BLaER1 treated with 17β-estradiol and CSF1 and Interleukin-3, amounts not matched to agents 10 nM and 100 nM (cell line): ENCODE data around the gene SDF2L1.
A peak's percentile ranks its signal among the peaks of the same experiment; 100 is the strongest.

Experiments used
- H3K27ac ChIP-seq, 11 experiments: shearing (Covaris generic); formaldehyde crosslinking; 2 replicates each; pipeline ENCODE4 v1.8.1; 2022
- H3K27me3 ChIP-seq, 11 experiments: shearing (Covaris generic); formaldehyde crosslinking; 2 replicates each; pipeline ENCODE4 v1.8.1; 2022
- H3K36me3 ChIP-seq, 11 experiments: shearing (Covaris generic); formaldehyde crosslinking; 2 replicates each; pipeline ENCODE4 v1.8.1; 2022
- H3K4me1 ChIP-seq, 10 experiments: shearing (Covaris generic); formaldehyde crosslinking; 2 replicates each; pipeline ENCODE4 v1.8.1; 2022
- H3K4me2 ChIP-seq, 11 experiments: shearing (Covaris generic); formaldehyde crosslinking; 2 replicates each; pipeline ENCODE4 v1.8.1; 2022
- H3K4me3 ChIP-seq, 10 experiments: shearing (Covaris generic); formaldehyde crosslinking; 2 replicates each; pipeline ENCODE4 v1.8.1; 2022
- H3K9ac ChIP-seq, 11 experiments: shearing (Covaris generic); formaldehyde crosslinking; 2 replicates each; pipeline ENCODE4 v1.8.1; 2022
- H3K9me3 ChIP-seq, 11 experiments: shearing (Covaris generic); formaldehyde crosslinking; replicated peaks in 1 of 11; 2 replicates each; pipeline ENCODE4 v1.8.1; 2022
- H4K20me1 ChIP-seq, 11 experiments: shearing (Covaris generic); formaldehyde crosslinking; 2 replicates each; pipeline ENCODE4 v1.8.1; 2022
- Cebpa-rat ChIP-seq, 11 experiments: shearing (Covaris generic); IDR thresholded peaks; 2 replicates each; pipeline ENCODE4 v1.8.1; 2022

SDF2L1 gene

DNA sequence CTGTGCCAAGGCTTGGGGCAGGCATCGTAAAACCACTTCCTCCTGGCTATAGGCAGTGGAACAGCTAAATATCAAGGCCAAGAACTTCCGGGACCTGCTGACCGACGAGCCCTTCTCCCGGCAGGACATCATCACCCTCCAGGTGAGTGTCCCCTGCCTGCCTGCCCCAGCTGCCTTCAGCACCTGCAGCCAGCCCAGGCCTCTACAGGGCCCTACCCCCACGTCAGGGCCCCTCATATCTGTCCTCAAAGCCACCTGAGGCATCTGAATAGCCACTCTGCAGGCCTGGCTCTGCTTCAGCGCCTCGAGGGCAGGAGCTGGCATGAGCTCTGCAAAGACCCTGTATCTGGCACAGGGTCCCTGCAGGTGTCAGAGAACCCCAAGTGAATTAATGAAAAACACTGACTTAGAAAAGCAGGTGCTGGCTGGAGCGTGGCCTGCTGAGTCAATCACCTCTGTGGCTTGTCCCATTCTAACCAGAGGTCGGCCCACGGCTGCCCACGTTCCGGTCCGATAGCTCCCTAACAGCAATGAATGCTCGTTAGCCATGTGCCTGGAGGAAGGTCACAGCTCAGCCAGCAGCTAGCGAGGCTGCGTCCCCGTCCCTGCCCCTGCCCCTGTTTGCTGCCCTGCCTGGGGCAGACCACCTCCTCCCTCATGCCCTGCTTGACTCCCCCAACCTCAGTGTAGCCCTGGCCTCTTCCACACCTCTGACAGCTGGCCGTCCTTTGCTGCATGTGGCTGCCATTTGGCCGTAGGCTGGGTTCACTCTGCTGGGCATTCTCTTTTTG lies 40.5 kb downstream of the SDF2L1 start:
- Histone ChIP-seq H3K36me3 (peaks cover 64 to 97% (median 75%) of the 10 kb centered on the region in 11 experiments), H3K4me1 (peaks cover 16 to 47% (median 39%) of the 10 kb centered on the region in 10 experiments), H3K27ac (0 out of 22 replicates have a peak overlapping the region, but pooled peaks of 2 of the 11 experiments have one; percentile 10 to 12), H3K27me3 (no peaks in the 10 kb centered on the region), H3K4me3 (no peak overlapping the region), H3K9me3 (peaks cover 0 to 3% (median 0%) of the 10 kb centered on the region in 11 experiments; a peak in 1 of 22 replicates), H3K9ac (peak overlapping the region in 5 of 11 experiments; percentile 2 to 27 (median 14); a peak in 4 of 22 replicates), H3K4me2 (peak overlapping the region; percentile 13 to 73 (median 54); a peak in 21 of 22 replicates), H4K20me1 (peaks cover 0 to 77% (median 20%) of the 10 kb centered on the region in 11 experiments; a peak in 15 of 22 replicates)
- no peak for TF ChIP-seq Cebpa-rat (IDR thresholded peaks at IDR 0.05)

DNA sequence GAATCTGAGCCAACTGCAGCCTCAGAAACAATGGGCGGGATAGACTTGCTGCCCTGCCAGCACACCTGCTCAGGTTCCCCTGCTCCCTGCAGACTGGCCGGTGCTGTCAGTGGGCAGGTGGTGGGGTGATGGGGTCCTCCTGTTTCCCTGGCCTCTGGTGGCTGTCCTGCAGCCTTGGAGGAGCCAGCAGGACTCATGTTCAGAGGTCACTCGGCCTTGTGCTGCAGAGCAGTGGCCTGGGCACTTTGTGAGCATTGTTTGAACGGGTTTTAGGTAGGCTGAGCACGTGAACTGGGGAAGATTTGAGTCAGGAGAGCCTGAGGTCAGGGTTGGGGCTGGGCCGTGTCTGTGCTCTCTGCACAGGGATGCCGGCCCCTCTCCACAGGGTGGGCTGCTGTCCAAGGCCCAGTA lies 41.3 kb downstream of the SDF2L1 start:
- H3K36me3 ChIP-seq = peaks cover 62 to 94% (median 73%) of the 10 kb centered on the region in 11 experiments

DNA sequence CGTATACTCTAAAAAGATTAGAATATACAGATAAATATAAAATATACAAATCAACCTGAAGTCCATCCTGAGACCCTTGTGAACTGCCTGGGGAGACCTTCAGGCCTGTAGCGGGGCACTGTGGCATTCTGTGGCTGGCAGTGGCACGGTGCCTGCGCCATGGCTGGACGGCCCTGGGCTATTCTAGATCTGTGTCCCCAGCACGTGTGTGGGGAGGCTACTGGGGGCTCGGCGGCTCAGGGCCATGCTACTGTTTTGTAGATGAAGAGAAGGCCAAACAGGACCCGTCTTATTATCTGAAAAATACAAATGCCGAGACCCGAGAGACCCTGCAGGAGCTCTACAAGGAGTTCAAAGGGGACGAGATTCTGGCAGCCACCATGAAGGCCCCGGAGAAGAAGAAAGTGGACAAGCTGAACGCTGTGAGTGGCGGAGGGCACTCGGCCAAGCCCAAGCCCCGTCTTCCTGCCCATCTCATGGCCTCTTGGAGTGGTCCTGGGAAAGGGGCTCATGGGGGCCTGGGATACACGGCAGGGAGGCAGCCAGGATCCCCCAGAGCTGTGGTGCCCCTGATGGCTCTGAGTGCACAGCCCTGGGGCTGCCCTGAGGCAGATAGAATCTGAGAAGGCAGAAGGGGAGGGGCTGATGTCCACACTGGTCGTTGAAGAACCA lies 42.5 kb downstream of the SDF2L1 start:
- Histone ChIP-seq H3K27ac (no peak overlapping the region), H3K4me2 (no peak overlapping the region), H4K20me1 (peaks cover 0 to 88% (median 32%) of the 10 kb centered on the region in 11 experiments; a peak in 15 of 22 replicates), H3K36me3 (peaks cover 62 to 86% (median 70%) of the 10 kb centered on the region in 11 experiments), H3K9ac (no peak overlapping the region), H3K27me3 (no peaks in the 10 kb centered on the region), H3K9me3 (no peaks in the 10 kb centered on the region), H3K4me1 (peaks cover 37 to 67% (median 60%) of the 10 kb centered on the region in 10 experiments), H3K4me3 (no peak overlapping the region)
- TF ChIP-seq Cebpa-rat (IDR thresholded peaks at IDR 0.05) = no peak

More for the DNA sequence above, 41.3 kb downstream of the SDF2L1 start:
- Histone ChIP-seq H3K4me2 (no peak overlapping the region), H3K27ac (peak overlapping the region in 1 of 11 experiments; percentile 12; a peak in 1 of 22 replicates), H3K4me3 (no peak overlapping the region), H4K20me1 (peaks cover 0 to 81% (median 24%) of the 10 kb centered on the region in 11 experiments; a peak in 15 of 22 replicates), H3K27me3 (no peaks in the 10 kb centered on the region), H3K9me3 (no peaks in the 10 kb centered on the region), H3K4me1 (peaks cover 25 to 55% (median 47%) of the 10 kb centered on the region in 10 experiments), H3K9ac (no peak overlapping the region)
- TF ChIP-seq Cebpa-rat (IDR thresholded peaks at IDR 0.05) = no peak

DNA sequence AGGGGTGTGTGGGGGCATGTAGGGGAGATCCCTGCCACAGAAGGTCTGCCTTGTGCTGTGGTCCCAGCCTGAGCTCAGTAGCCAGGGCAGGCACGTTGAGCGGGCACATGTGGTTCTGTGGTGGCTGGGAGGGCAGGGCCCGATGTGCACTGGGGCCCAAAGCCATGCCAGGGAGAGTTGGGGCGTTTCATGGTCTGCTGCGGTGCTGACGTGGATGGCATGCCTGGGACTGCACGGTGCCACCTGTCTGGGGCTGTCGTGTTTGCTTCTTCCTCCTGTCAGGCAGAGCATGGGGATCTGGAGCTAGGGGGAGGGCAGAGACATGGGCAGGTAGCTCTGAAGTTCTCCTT lies 43.0 kb downstream of the SDF2L1 start:
- Histone ChIP-seq H3K36me3 (peaks cover 62 to 83% (median 70%) of the 10 kb centered on the region in 11 experiments), H3K4me1 (peaks cover 42 to 71% (median 63%) of the 10 kb centered on the region in 10 experiments), H3K9me3 (no peaks in the 10 kb centered on the region), H3K27ac (no peak overlapping the region), H3K4me3 (no peak overlapping the region), H3K9ac (no peak overlapping the region), H3K27me3 (no peaks in the 10 kb centered on the region), H3K4me2 (no peak overlapping the region), H4K20me1 (peaks cover 0 to 87% (median 36%) of the 10 kb centered on the region in 11 experiments; a peak in 15 of 22 replicates)
- no peak for TF ChIP-seq Cebpa-rat (IDR thresholded peaks at IDR 0.05)

DNA sequence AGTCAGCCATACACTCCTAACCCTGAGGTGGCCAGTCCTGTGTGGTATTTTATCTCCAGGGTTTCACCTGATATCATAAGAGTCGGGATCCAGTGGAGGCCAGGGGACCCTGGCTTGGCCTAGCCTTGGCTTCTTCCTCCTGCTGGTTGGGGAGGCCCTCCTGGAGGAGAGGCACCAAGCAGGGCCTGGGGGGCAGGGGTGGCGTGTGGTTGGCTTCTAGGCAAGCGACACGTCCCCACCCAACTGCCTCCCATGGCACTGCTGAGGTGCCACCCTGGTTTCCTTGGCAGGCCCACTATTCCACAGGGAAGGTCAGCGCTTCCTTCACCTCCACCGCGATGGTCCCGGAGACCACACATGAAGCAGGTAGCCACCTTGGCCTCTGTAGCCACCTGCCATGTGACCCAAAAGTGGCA lies 44.1 kb downstream of the SDF2L1 start:
- H4K20me1 ChIP-seq = peaks cover 0 to 80% (median 32%) of the 10 kb centered on the region in 11 experiments; a peak in 15 of 22 replicates
- H3K9ac ChIP-seq = no peak overlapping the region
- TF ChIP-seq Cebpa-rat (IDR thresholded peaks at IDR 0.05) = no peak
- peaks cover 59 to 77% (median 66%) of the 10 kb centered on the region in 11 experiments for H3K36me3 ChIP-seq
- peak overlapping the region in 1 of 11 experiments; percentile 7; a peak in 2 of 22 replicates for H3K27ac ChIP-seq
- H3K4me1 ChIP-seq = peaks cover 52 to 75% (median 67%) of the 10 kb centered on the region in 10 experiments
- no peak overlapping the region for H3K4me3 ChIP-seq
- no peaks in the 10 kb centered on the region for H3K9me3 ChIP-seq
- H3K4me2 ChIP-seq = 0 out of 22 replicates have a peak overlapping the region, but pooled peaks of 1 of the 11 experiments have one; percentile 88
- H3K27me3 ChIP-seq = no peaks in the 10 kb centered on the region

DNA sequence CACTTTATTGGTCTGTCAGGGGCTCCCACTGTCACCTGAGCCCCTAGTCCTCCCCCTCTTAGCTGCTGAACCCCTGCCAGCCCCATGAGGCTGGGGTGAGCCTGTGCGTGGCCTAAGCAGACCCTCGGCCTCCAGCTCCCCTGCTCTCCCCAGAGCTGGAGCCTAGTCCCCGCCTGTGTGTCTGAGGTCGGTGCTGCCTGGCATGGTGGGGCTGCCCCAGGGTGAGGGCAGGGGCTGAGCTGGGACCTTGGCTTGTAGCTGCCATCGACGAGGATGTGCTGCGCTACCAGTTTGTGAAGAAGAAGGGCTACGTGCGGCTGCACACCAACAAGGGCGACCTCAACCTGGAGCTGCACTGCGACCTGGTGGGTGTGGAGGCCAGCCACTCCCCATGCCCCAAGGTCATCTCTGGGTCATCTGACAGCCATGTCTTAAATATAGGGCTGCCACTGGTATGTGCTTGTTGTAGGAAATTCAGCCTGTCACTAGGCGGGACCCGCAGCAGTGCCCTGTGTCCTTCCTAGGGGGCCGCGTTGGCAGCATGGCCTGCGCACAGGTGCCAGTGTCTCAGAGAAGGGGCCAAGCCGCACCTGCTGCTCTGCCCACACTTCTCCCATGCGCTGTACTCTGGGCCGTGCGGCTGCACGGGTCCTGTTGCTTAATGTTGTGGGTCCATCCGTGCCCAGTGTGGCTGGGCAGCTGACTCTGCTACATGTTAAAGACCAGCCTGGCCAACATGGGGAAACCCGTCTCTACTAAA lies 44.7 kb downstream of the SDF2L1 start:
- Histone ChIP-seq H3K36me3 (peaks cover 57 to 77% (median 65%) of the 10 kb centered on the region in 11 experiments), H3K27me3 (no peaks in the 10 kb centered on the region), H3K4me2 (peak overlapping the region in 10 of 11 experiments; percentile 74 to 94 (median 88); a peak in 14 of 22 replicates), H3K4me3 (no peak overlapping the region), H3K4me1 (peaks cover 52 to 75% (median 66%) of the 10 kb centered on the region in 10 experiments), H3K9ac (no peak overlapping the region), H3K9me3 (no peaks in the 10 kb centered on the region), H3K27ac (peak overlapping the region in 1 of 11 experiments; percentile 7; a peak in 2 of 22 replicates), H4K20me1 (peaks cover 0 to 74% (median 28%) of the 10 kb centered on the region in 11 experiments; a peak in 15 of 22 replicates)
- no peak for TF ChIP-seq Cebpa-rat (IDR thresholded peaks at IDR 0.05)

DNA sequence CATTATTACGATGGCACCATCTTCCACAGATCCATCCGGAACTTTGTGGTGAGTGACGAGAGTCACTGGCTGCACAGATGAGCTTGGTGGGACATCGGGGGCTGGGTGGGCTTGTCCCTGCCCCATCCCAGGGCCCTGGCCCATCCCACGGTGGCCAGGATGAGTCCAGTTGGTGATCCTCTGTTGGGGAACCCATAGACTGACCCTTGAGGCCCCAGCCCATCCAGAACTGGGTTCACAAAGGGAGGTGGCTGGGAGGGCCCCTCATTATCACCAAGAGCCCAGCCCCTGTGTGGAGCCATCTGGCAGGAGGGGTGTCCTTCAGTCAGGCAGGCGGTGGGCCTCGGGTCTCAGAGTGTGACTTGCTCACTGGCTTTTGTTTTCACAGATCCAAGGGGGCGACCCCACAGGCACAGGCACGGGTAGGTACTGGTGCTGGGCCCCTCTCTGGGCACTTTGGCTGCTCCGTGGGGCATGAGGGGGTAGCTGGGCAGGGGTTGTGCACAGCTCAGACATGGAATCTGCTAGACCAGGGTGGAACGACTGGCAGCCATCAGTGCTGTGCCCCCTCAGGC lies 45.7 kb downstream of the SDF2L1 start:
- no peak for TF ChIP-seq Cebpa-rat (IDR thresholded peaks at IDR 0.05)
- H3K27ac ChIP-seq = peak overlapping the region in 7 of 11 experiments; percentile 48 to 70 (median 64); a peak in 14 of 22 replicates
- peak overlapping the region in 10 of 11 experiments; percentile 23 to 62 (median 52); a peak in 18 of 22 replicates for H3K9ac ChIP-seq
- H3K4me2 ChIP-seq = peak overlapping the region; percentile 74 to 94 (median 89)
- H4K20me1 ChIP-seq = peaks cover 0 to 64% (median 20%) of the 10 kb centered on the region in 11 experiments; a peak in 12 of 22 replicates
- H3K9me3 ChIP-seq = no peaks in the 10 kb centered on the region
- H3K27me3 ChIP-seq = no peaks in the 10 kb centered on the region
- peak overlapping the region in 2 of 10 experiments; percentile 8 to 33; a peak in 1 of 20 replicates for H3K4me3 ChIP-seq
- peaks cover 51 to 75% (median 60%) of the 10 kb centered on the region in 11 experiments for H3K36me3 ChIP-seq
- peaks cover 46 to 74% (median 59%) of the 10 kb centered on the region in 10 experiments for H3K4me1 ChIP-seq

DNA sequence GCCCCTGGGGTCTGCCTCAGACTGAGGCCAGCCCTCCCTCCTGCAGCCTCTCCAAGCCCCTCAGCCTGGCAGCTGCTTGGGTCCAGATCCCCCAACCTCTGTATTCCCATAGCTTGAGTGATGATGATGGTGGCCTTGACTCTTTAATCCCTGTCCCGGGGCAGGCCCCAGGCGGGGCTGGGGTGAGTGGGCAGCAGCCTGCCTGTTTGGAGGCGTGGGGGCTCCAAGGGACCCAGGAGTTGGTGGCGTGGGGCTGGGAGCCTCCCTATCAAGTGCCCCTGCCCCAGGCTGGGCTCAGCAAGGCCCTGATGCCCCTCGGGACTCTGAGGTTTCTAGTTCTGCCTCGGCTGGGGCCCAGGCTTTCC lies 46.2 kb downstream of the SDF2L1 start:
- no peak for TF ChIP-seq Cebpa-rat (IDR thresholded peaks at IDR 0.05)
- Histone ChIP-seq H4K20me1 (peaks cover 0 to 60% (median 19%) of the 10 kb centered on the region in 11 experiments; a peak in 12 of 22 replicates), H3K9me3 (no peaks in the 10 kb centered on the region), H3K27me3 (no peaks in the 10 kb centered on the region), H3K4me3 (peak overlapping the region in 3 of 10 experiments; percentile 8 to 33 (median 23); a peak in 4 of 20 replicates), H3K36me3 (peaks cover 51 to 75% (median 59%) of the 10 kb centered on the region in 11 experiments), H3K4me2 (peak overlapping the region; percentile 74 to 94 (median 89)), H3K4me1 (peaks cover 46 to 71% (median 57%) of the 10 kb centered on the region in 10 experiments), H3K9ac (peak overlapping the region in 10 of 11 experiments; percentile 23 to 62 (median 52); a peak in 19 of 22 replicates), H3K27ac (peak overlapping the region in 9 of 11 experiments; percentile 20 to 70 (median 56); a peak in 17 of 22 replicates)
